Measurements from ENCODE around the gene ZMYND19.

Gene ZMYND19

DNA sequence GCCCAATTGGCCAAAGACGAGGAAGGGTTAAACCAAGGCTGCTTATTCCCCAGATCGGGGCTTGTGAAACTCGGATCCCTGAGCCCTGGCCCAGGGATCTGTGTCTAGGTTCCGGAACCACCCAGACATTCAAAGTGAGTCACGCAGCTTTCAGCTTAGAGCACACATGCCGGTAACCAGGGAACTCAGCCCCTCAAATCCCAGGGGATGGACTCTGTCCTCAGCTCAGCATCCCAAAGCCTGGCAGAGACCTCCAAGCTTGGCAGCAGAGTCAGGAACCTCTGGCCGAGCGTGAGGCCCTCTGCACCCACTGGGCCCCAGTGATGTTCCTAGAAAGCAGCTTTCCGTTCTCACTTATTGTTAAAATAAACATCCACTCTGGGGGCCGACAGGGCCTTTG lies 45.2 kb downstream of the ZMYND19 start:
- DNase-seq (ENCODE audit: extremely low read depth, insufficient read length), result no peak
- H3K27me3 ChIP-seq (replicated peaks; ENCODE audit: control insufficient read depth, insufficient read depth, low read length), result no peaks in the 10 kb centered on the region; the same call in 1 of the 2 replicates
- no peak overlapping the region for H3K4me3 ChIP-seq (replicated peaks; ENCODE audit: low read depth, low read length)
- H3K36me3 ChIP-seq (ENCODE audit: control insufficient read depth, insufficient read depth, low read length), result no peaks in the 10 kb centered on the region
- TF ChIP-seq, protein P1, sequence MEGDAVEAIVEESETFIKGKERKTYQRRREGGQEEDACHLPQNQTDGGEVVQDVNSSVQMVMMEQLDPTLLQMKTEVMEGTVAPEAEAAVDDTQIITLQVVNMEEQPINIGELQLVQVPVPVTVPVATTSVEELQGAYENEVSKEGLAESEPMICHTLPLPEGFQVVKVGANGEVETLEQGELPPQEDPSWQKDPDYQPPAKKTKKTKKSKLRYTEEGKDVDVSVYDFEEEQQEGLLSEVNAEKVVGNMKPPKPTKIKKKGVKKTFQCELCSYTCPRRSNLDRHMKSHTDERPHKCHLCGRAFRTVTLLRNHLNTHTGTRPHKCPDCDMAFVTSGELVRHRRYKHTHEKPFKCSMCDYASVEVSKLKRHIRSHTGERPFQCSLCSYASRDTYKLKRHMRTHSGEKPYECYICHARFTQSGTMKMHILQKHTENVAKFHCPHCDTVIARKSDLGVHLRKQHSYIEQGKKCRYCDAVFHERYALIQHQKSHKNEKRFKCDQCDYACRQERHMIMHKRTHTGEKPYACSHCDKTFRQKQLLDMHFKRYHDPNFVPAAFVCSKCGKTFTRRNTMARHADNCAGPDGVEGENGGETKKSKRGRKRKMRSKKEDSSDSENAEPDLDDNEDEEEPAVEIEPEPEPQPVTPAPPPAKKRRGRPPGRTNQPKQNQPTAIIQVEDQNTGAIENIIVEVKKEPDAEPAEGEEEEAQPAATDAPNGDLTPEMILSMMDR (IDR thresholded peaks at IDR 0.05; ENCODE audit: insufficient read depth, low read length, poor library complexity, severe bottlenecking), result no peak

DNA sequence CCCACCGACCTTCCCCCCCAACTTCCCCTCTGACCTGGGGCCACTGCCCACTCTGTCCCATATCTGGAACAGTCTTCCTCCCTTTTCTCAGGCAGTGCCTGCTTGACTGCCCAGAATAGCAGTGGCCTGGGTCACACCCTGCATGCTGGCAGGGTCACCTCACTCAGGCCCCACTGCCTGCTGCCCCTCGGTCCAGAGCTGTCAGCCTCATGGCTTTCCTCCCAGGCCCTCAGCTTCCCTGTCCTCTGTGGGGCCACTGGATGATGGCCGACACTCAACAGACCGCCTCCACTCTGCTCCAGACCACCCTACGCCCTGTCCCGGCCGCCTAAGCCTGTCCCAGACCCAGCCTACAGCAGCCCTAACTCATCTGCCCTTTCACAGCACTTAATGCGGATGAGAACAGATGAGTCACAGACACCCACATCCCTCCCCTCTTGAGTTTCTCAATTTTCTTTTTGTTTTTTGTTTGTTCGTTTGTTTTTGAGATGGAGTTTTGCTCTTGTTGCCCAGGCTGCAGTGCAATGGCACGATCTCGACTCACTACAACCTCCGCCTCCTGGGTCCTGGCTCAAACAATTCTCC lies 46.0 kb downstream of the ZMYND19 start:
- H3K4me3 ChIP-seq (replicated peaks; ENCODE audit: low read depth, low read length), result no peak overlapping the region

DNA sequence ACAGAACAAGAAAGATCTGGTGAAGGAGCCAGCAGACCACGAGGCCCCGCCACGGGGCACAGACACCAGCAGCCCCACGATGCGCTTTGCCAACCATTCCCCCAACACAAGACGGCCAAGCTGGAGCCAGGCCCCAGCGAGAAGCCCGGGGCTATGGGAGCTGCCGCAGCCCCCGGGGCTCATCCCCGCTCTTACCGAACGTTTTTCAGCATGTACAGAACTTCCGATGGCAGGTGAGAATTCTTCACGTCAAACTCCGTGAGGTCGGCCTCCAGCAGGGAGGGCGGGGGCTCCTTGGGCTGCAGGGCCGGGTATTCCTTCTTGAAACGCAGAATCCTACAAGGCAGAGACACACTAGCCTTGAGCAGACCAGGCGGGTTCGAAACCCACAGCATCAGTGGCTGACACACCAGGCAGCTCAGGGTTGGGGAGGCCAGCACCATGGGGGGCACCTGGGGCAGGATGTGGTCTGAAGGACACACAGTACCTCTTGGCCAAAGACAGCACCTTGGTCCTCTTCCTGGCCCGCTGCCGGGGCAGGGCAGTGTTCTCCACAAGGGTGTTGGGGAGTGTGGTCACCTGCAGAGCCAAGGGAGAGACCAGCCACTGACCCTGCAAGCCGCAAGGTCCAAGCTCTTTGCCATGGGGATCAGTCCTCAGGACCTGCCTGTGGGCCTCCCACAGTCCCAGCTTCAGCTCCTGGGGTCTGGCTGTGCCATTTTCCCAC lies 46.9 kb downstream of the ZMYND19 start:
- no peaks in the 10 kb centered on the region for H3K36me3 ChIP-seq (ENCODE audit: control insufficient read depth, insufficient read depth, low read length)
- no peak overlapping the region for H3K4me3 ChIP-seq (replicated peaks; ENCODE audit: low read depth, low read length)
- TF ChIP-seq, protein P1 (IDR thresholded peaks at IDR 0.05; ENCODE audit: insufficient read depth, low read length, poor library complexity, severe bottlenecking), result no peak
- no peak for DNase-seq (ENCODE audit: extremely low read depth, insufficient read length)
- no peaks in the 10 kb centered on the region; the same call in 1 of the 2 replicates for H3K27me3 ChIP-seq (replicated peaks; ENCODE audit: control insufficient read depth, insufficient read depth, low read length)

More for the DNA sequence above, 46.0 kb downstream of the ZMYND19 start:
- Histone ChIP-seq H3K27me3 (replicated peaks; ENCODE audit: control insufficient read depth, insufficient read depth, low read length) (no peaks in the 10 kb centered on the region; the same call in 1 of the 2 replicates), H3K36me3 (ENCODE audit: control insufficient read depth, insufficient read depth, low read length) (no peaks in the 10 kb centered on the region)
- TF ChIP-seq, protein P1 (IDR thresholded peaks at IDR 0.05; ENCODE audit: insufficient read depth, low read length, poor library complexity, severe bottlenecking), result no peak
- no peak for DNase-seq (ENCODE audit: extremely low read depth, insufficient read length)

DNA sequence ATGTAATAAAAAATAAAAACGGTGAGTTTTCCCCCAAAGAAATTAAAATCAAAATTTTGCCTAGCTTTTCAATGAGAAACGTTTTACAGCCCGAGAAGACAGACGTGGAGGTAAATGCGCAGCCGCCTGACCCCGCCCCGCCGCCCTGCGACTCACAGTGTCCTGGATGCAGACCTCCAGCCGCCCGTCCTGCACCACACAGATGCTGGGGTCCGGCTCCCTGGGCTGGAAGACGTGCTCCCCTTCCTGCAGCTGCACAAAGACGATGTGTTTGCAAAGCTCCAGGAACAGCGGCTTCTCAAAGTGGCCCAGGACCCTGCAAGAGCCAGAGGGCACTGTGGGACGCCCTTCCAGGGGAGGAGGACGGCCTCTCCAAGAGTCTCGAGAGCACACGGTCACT lies 47.8 kb downstream of the ZMYND19 start:
- Histone ChIP-seq H3K27me3 (replicated peaks; ENCODE audit: control insufficient read depth, insufficient read depth, low read length) (no peaks in the 10 kb centered on the region; the same call in 1 of the 2 replicates), H3K36me3 (ENCODE audit: control insufficient read depth, insufficient read depth, low read length) (no peaks in the 10 kb centered on the region), H3K4me3 (replicated peaks; ENCODE audit: low read depth, low read length) (no peak overlapping the region)
- no peak for DNase-seq (ENCODE audit: extremely low read depth, insufficient read length)
- TF ChIP-seq, protein P1 (IDR thresholded peaks at IDR 0.05; ENCODE audit: insufficient read depth, low read length, poor library complexity, severe bottlenecking), result no peak

DNA sequence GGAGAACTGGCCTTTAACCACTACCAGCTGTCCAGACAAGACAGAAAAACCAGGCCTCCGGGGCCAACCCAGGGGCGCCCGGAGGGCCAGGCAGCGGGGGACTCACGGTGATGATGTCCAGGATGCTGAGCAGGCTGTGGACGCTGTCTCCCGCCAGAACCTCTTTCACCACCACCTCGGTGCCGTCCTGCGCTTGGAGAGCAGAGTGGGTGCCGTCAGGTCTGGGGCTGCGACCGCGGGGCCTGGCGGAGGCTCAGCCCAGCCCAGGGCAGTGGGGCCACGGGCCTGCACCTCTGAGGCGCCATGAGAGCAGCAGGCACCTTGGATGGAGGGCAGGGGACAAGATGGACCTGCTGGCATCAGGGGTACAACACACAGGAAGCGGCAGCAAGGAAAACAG lies 49.8 kb downstream of the ZMYND19 start:
- no peaks in the 10 kb centered on the region for H3K36me3 ChIP-seq (ENCODE audit: control insufficient read depth, insufficient read depth, low read length)
- H3K27me3 ChIP-seq (replicated peaks; ENCODE audit: control insufficient read depth, insufficient read depth, low read length), result no peaks in the 10 kb centered on the region; the same call in 1 of the 2 replicates
- H3K4me3 ChIP-seq (replicated peaks; ENCODE audit: low read depth, low read length), result no peak overlapping the region
- DNase-seq (ENCODE audit: extremely low read depth, insufficient read length), result no peak
- TF ChIP-seq, protein P1 (IDR thresholded peaks at IDR 0.05; ENCODE audit: insufficient read depth, low read length, poor library complexity, severe bottlenecking), result no peak
